CD1c-positive myeloid dendritic cell (primary cell): ENCODE measurements around the gene NISCH.

Source experiments
- DNase-seq: peaks from one replicate; pipeline ENCODE4 v3.0.0-alpha.2; 2016; ENCODE audit errors: extremely low spot score

The NISCH gene

GRCh38 chr3:52471371-52472238, 16.2 kb downstream of the NISCH start:
- DNase-seq: peak; percentile 81

GRCh38 chr3:52472239-52473000, 17.0 kb downstream of the NISCH start:
- DNase-seq: peak; percentile 54

GRCh38 chr3:52473026-52473425, 17.6 kb downstream of the NISCH start:
- peak; percentile 29 for DNase-seq

GRCh38 chr3:52477076-52477795, 21.8 kb downstream of the NISCH start:
- no peak for DNase-seq

GRCh38 chr3:52477796-52478095, 22.3 kb downstream of the NISCH start:
- peak; percentile 85 for DNase-seq

GRCh38 chr3:52479037-52479876, 23.9 kb downstream of the NISCH start:
- no peak for DNase-seq

- peak; percentile 55 for DNase-seq
These were observed 24.6 kb downstream of the NISCH start for GRCh38 chr3:52479877-52480575.

- no peak for DNase-seq
These were observed 25.6 kb downstream of the NISCH start for GRCh38 chr3:52480768-52481715.

GRCh38 chr3:52481819-52482521, 26.6 kb downstream of the NISCH start:
- no peak for DNase-seq

GRCh38 chr3:52483081-52483480, 27.7 kb downstream of the NISCH start:
- no peak for DNase-seq

- no peak for DNase-seq
These were observed 28.4 kb downstream of the NISCH start for GRCh38 chr3:52483577-52484381.

- DNase-seq: no peak
These were observed 29.5 kb downstream of the NISCH start for GRCh38 chr3:52484680-52485461.

GRCh38 chr3:52487050-52487787, 31.8 kb downstream of the NISCH start:
- DNase-seq: no peak

- no peak for DNase-seq
These were observed 32.6 kb downstream of the NISCH start for GRCh38 chr3:52487788-52488691.

- no peak for DNase-seq
These were observed 33.3 kb downstream of the NISCH start for GRCh38 chr3:52488746-52489145.

GRCh38 chr3:52489453-52489852, 34.0 kb downstream of the NISCH start:
- DNase-seq: no peak
